ENCODE results near the gene RAB27B.
"Not testable (repeated sequence)": the region's sequence is repeated elsewhere in the genome, so short reads cannot be mapped to it uniquely, and the experiment has no call there.

RAB27B gene

DNA sequence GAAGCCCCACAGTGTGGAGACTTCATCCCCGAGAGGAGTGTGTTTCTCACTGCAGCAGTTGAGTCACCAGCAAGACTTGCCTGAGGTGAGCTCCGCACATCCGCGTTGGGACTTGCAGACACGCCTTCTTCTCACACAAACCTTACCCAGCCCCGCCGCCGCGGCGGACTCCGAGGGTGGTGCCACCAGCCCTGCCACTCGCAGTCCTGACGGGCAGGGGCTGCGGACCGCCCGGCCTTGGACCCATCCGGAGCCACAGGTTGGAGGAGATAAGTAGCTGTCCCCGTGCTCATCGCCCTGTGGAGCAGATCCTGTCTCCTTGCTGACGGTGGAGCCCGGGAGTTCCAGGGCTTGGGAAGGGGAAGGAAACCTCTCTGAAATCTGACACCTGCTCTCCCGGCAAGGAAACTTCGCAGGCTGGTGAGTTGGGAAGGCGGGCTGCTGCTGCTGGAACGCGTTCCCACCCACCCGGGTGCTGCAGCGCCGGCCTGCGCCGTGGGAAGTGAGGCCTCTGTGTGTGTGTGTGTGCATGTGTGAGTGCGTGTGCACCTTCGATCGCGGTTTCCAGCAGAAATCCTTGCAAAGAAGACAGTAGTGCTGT is at the start of gene RAB27B:
TSS of gene RAB27B (plus strand) at position 197 of the 601 bp plus-strand sequence. CDS start 49,109 bp downstream, outside the sequence.
- DNase-seq = peak; percentile 82

- DNase-seq = no peak
These were observed 47.9 kb upstream of the RAB27B start for GRCh38 chr18:54780285-54780861.

DNA sequence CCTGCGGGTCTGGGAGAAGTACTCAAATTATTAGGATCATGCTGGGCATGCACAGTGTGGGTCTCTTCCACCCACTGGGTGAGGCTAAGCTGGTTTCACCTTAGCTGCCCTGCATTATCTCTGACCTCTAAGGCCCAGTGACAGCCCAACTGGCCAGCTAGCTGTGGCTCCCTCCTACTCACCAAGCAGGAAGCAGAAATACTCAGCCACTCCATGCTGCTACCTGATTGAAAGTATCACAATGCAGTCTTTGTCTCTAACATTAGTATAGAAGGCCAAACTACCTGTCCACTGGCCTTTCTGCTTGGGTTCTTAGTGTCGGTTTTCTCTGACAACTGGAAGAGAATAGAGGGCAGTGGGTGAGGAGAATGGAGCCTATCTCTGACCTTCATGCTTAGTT is 47.3 kb upstream of the RAB27B start:
- no peak for DNase-seq

DNA sequence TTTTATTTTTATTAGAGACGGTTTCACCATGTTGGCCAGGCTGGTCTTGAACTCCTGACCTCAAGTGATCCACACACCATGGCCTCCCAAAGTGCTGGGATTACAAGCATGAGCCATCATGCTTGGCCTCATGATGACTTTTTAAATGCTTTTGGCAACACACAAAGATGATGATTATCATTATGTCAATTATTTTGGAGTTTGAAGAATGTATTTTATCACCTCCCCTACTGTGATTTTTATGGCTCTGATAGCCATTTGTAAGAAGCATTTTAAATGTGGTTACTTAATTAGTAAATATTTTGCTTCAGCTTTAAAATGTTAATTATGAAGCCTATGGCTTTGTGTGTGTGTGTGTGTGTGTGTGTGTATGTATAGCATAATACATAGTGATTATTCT is 45.1 kb upstream of the RAB27B start:
- DNase-seq = no peak

DNA sequence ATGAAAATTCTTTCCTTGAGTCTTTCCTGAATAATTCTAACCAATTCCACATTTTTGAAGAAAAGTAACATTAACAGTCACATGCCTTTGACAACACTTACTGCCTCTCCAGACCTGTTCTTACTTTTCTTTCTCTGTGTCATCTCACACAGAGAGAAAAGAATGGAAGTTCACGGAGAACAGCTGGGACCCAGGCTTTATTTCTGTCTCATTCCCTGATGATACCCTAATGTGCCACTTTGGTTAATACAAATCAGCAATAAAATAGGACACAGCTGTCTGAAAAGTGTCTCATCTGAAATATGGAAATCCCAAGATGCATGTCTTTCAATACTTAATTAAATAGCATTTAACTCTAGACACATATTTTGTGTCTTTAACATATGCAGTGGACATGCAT is 42.1 kb upstream of the RAB27B start:
- DNase-seq = no peak

DNA sequence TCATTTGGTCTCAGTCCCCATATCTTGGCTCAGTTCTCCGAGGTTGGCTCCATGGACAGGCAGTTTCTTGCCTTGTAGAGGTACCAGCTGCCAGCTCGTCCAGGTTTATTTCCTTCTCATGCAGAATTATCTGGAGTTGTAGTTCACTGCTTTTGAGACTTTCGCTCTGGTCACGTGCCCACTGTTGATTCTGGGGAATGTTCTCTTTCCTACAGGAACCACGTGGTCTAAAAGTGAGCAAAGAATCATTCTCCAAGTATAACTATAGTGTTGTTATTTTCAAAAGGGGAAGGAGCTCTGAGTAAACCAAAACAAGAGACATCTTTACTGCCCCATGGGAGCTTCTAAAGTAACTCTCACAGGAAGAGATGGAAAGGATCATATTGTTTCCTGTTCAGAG is 41.2 kb upstream of the RAB27B start:
- no peak for DNase-seq

DNA sequence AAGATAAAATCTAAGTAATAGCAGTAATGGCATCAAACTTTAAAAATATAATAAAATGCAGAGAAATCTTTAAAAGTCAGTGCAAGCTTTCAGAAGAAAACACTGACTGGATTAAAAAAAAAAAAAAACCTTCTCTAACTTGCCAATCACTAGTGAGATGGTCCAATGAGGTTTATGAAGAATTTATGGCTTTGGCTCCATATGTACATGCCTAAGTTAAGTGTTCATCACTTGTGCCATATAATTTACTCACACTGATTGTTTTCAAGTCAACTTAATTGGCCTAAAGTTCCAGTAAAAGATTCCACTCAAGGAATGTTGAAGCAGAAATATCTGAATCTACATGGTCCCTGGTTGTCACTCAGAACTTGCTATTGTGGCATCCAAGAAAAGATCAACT is 40.7 kb upstream of the RAB27B start:
- DNase-seq = no peak

DNA sequence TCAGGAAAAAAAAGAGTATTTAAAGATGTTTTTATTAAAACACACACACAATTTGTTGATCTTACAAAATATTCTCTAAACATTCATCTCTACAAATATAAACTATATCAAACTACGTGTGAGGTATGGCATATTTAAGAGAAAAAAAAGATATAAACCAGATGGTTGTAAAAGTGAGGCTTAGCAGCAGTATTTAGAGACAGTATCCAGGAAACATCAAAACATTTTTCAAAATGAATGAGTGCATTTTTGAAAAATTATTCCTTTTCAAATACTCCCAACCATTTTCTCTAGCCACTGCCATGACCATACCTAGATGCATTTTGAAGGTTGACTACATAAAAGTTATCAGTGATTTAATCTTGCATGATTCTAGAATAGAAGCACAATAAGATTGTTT is 38.2 kb upstream of the RAB27B start:
- DNase-seq = no peak

GRCh38 chr18:54791657-54792056 is 36.6 kb upstream of the RAB27B start:
- DNase-seq = no peak

DNA sequence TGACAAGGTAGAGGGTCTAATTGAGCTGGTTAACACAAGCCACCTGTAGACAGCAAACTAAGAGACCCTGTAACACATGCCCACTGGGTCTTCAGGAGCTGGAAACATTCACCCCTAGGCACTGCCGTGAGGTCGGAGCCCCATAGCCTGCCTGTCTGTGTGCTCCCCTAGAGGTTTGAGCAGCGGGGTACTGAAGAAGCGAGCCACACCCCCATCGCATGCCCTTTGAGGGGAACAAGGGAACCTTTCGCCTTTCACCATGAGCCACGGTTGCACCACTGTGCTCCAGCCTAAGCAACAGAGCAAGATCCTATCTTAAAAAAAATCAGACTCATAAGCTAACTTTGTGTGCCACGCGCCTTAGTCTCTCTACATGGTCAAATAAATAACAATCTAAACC is 36.2 kb upstream of the RAB27B start:
- no peak for DNase-seq

- DNase-seq = no peak
These were observed 33.5 kb upstream of the RAB27B start for GRCh38 chr18:54794823-54795222.

DNA sequence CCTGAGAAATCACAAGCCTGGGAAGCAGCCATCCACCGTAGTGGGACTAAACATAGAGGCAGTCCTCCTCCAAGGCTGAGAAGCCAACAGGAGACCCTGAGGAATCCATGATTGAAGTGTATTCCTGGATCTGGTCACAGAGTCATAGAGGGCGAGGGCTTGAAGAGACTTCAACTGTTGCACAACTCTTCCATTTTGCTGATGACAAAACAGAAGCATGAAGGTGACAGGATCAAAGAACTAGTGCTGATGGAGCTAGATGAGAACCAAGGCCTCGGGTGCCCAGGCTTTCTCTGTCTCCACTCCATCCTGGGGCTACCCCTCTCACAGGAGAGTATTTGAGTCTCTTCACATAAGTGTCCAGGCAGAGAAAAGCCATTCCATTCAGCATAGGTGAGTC is 30.1 kb upstream of the RAB27B start:
- DNase-seq = no peak

- DNase-seq = no peak
These were observed 26.9 kb upstream of the RAB27B start for GRCh38 chr18:54801374-54801773.

GRCh38 chr18:54802178-54802577 is 26.1 kb upstream of the RAB27B start:
- no peak for DNase-seq

DNA sequence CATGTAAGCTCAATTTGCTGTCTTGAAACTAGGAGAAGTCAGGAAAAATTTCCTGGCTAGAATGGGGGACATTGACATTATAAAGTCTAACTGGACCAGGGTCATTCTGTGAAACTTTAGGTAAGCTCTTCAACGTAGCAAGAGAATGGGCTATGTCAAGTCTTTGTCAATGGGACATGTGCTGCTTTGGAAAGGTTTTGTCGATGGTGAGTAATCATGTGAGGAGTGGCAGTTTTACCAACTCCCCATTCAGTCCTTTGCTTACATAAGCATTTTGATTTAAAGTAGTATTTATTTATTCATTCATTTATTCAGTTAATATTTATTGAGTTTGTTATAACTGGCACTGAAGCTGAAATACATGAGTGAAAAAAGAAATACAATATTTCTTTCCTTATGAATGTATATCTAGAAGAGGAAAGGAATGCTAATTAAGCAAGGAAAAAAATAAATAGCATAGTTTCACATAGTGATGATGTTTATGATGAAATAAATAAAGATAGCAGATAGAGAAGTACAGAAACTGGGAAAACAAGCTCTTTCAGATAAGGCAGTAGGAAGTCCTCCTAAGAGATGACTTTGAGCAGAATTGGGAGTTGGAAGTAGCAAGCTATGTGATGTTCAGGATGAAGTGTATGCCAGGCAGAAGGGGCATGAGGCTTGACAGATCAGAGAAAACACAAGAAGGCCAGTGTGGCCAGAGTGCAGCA is 25.4 kb upstream of the RAB27B start:
- no peak for DNase-seq

- DNase-seq = no peak
These were observed 22.5 kb upstream of the RAB27B start for GRCh38 chr18:54805571-54806334.

DNA sequence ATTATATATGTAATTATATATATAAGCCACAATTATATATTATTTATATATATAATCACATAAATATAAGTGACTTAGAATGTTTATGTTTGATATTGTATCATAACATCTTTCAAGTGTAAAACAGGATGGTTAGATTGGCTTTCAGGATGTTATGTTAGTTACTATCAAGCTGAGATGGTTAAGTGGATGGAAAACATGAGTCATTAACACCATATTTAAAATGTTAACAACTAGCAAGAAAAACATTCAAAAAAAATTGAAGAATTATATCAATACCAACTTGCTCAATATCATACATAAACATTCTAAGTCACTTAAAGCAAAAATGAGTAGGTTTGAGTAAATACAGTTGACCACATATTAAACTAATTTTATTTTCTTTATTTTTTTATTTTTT is 21.8 kb upstream of the RAB27B start:
- no peak for DNase-seq

DNA sequence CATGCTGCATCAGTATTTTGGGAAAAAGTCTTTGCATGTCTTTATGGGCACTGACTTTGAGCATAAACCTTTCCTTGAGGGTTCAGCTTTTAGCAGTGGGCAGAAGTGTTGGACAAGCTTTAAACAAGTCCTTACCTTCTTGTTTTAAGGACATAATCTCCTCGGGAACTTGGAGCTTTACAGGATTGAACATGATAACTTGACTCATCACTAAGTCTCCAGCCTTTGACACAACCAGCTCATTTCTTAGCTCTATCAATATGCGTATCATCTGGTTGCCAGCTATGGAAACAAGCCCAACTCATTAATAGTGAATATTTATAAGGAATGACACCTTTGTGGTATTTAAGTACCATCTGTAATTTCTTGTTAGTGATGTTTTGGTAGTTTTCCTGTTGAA is 21.0 kb upstream of the RAB27B start:
- no peak for DNase-seq

GRCh38 chr18:54810662-54811061 is 17.6 kb upstream of the RAB27B start:
- DNase-seq = not testable (repeated sequence)

DNA sequence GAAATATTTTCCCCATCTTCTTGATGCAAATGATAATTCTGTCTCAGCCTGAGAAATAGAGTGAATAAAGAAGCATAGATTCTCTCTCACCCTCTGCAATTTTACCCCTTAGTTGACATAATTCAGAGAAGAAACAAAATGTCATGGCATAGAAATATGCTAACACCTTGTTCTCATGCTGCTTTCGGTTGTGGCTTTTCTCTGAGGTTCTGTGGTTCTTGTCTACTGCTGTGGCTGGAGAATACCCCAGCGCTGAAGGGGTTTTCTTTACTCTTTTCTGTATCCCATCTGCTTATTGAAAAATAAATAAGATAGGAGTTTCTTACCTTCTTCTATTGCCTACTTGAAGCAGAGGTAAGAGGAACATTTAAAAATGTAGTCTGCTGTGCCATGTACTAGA is 15.4 kb upstream of the RAB27B start:
- no peak for DNase-seq

DNA sequence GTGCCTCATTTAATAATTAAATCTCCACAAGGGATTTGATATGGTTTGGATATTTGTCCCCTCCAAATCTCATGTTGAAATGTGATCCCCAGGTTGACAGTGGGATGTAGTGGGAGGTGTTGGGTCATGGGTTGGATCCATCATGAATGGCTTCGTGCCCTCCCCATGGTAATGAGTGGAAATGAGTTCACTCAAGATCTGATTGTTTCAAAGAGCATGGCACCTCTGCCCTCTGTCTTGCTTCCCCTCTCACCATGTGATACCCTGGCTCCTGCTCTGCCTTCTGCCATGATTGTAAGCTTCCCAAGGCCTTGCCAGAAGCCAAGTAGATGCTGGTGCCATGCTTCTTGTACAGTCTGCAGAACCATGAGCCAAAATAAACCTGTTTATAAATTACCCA is 15.0 kb upstream of the RAB27B start:
- DNase-seq = no peak

- DNase-seq = no peak
These were observed 14.2 kb upstream of the RAB27B start for GRCh38 chr18:54813977-54814565.

- DNase-seq = no peak
These were observed 13.2 kb upstream of the RAB27B start for GRCh38 chr18:54815086-54815485.
